Type B pancreatic cell (in vitro differentiated cells): ENCODE measurements around the gene DLGAP4. TPM values are rescaled to one million over a fixed set of nuclear protein-coding genes. Genes with fewer than 3 reads are reported as not detected.
"Not testable (repeated sequence)": the region's sequence is repeated elsewhere in the genome, so short reads cannot be mapped to it uniquely, and the experiment has no call there.

Source experiments
- DNase-seq: peaks from one replicate; pipeline ENCODE4 v3.0.0; 2021; ENCODE audit warnings: mixed read lengths; ENCODE audit not compliant: unreplicated experiment; ENCODE audit errors: extremely low spot score
- H3K27ac Mint-ChIP-seq: 2 replicates; pipeline ENCODE4 v1.8.0; 2021; ENCODE audit warnings: mild to moderate bottlenecking, mixed read lengths
- H3K27me3 Mint-ChIP-seq: 2 replicates; pipeline ENCODE4 v1.8.0; 2021; ENCODE audit warnings: mixed read lengths
- H3K36me3 Mint-ChIP-seq: 2 replicates; pipeline ENCODE4 v1.8.0; 2021; ENCODE audit warnings: mixed read lengths
- H3K4me1 Mint-ChIP-seq: one replicate; pipeline ENCODE4 v1.8.0; 2021; ENCODE audit warnings: mixed read lengths; ENCODE audit not compliant: unreplicated experiment
- H3K4me3 Mint-ChIP-seq: 2 replicates; pipeline ENCODE4 v1.8.0; 2021; ENCODE audit warnings: mild to moderate bottlenecking, mixed read lengths
- H3K9me3 Mint-ChIP-seq: 2 replicates; pipeline ENCODE4 v1.8.0; 2021; ENCODE audit warnings: mixed read lengths
- CTCF ChIP-seq: fragments of 200-600 bp; sonication (generic); conservative IDR thresholded peaks from 2 replicates; pipeline ENCODE4 v1.5.0; 2021; ENCODE audit warnings: antibody characterized with exemption, mild to moderate bottlenecking
- total RNA-seq: library from RNA; stranded (reverse); gene quantifications from 2 replicates; pipeline ENCODE4 v1.2.1, GENCODE V29; 2021; ENCODE audit warnings: low replicate concordance

DLGAP4 gene
- total RNA-seq, 1 donor from 2014 or later: 78.0 TPM

- H3K27ac Mint-ChIP-seq: no peak overlapping the region
- no peaks in the 10 kb centered on the region for H3K27me3 Mint-ChIP-seq
- no peak for TF ChIP-seq CTCF
- no peaks in the 10 kb centered on the region for H3K4me1 Mint-ChIP-seq
- H3K36me3 Mint-ChIP-seq: no peaks in the 10 kb centered on the region
- no peak overlapping the region for H3K4me3 Mint-ChIP-seq
- no peaks in the 10 kb centered on the region for H3K9me3 Mint-ChIP-seq
- no peak for DNase-seq
These were observed 244.0 kb downstream of the DLGAP4 start for GRCh38 chr20:36549942-36550789.

GRCh38 chr20:36550790-36551299 lies 244.7 kb downstream of the DLGAP4 start:
- Mint-ChIP-seq H3K27me3 (no peaks in the 10 kb centered on the region), H3K9me3 (no peaks in the 10 kb centered on the region), H3K27ac (no peak overlapping the region), H3K4me1 (no peaks in the 10 kb centered on the region), H3K4me3 (no peak overlapping the region), H3K36me3 (no peaks in the 10 kb centered on the region)
- DNase-seq: no peak
- no peak for TF ChIP-seq CTCF

- peaks cover 5% of the 10 kb centered on the region for H3K4me1 Mint-ChIP-seq
- H3K27ac Mint-ChIP-seq: no peak overlapping the region
- TF ChIP-seq CTCF: no peak
- no peaks in the 10 kb centered on the region for H3K36me3 Mint-ChIP-seq
- DNase-seq: no peak
- H3K4me3 Mint-ChIP-seq: no peak overlapping the region
- H3K27me3 Mint-ChIP-seq: no peaks in the 10 kb centered on the region
- no peaks in the 10 kb centered on the region for H3K9me3 Mint-ChIP-seq
These were observed 249.1 kb downstream of the DLGAP4 start for GRCh38 chr20:36555248-36555647.

- no peaks in the 10 kb centered on the region for H3K36me3 Mint-ChIP-seq
- H3K4me1 Mint-ChIP-seq: no peaks in the 10 kb centered on the region
- no peaks in the 10 kb centered on the region for H3K27me3 Mint-ChIP-seq
- peaks cover 6% of the 10 kb centered on the region for H3K9me3 Mint-ChIP-seq
- H3K4me3 Mint-ChIP-seq: no peak overlapping the region
- TF ChIP-seq CTCF: no peak
- DNase-seq: no peak
- no peak overlapping the region for H3K27ac Mint-ChIP-seq
These were observed 256.6 kb downstream of the DLGAP4 start for GRCh38 chr20:36562724-36563123.

- H3K4me1 Mint-ChIP-seq: no peaks in the 10 kb centered on the region
- H3K27me3 Mint-ChIP-seq: no peaks in the 10 kb centered on the region
- H3K9me3 Mint-ChIP-seq: peaks cover 6% of the 10 kb centered on the region
- no peak overlapping the region for H3K27ac Mint-ChIP-seq
- no peaks in the 10 kb centered on the region for H3K36me3 Mint-ChIP-seq
- TF ChIP-seq CTCF: no peak
- no peak for DNase-seq
- no peak overlapping the region for H3K4me3 Mint-ChIP-seq
These were observed 257.2 kb downstream of the DLGAP4 start for GRCh38 chr20:36563374-36563773.

GRCh38 chr20:36564078-36564725 lies 258.1 kb downstream of the DLGAP4 start:
- not testable (repeated sequence) for H3K27ac Mint-ChIP-seq, H3K4me3 Mint-ChIP-seq, H3K27me3 Mint-ChIP-seq, DNase-seq, H3K9me3 Mint-ChIP-seq, H3K36me3 Mint-ChIP-seq, H3K4me1 Mint-ChIP-seq

GRCh38 chr20:36564726-36565121 lies 258.6 kb downstream of the DLGAP4 start:
- not testable (repeated sequence) for H3K4me1 Mint-ChIP-seq, H3K9me3 Mint-ChIP-seq, H3K27me3 Mint-ChIP-seq, H3K4me3 Mint-ChIP-seq, H3K36me3 Mint-ChIP-seq, H3K27ac Mint-ChIP-seq, DNase-seq
